ENCODE data around the gene PERM1. TPM values are rescaled to one million over a fixed set of nuclear protein-coding genes. Genes with fewer than 3 reads are reported as not detected.
"Not testable (repeated sequence)": the region's sequence is repeated elsewhere in the genome, so short reads cannot be mapped to it uniquely, and the experiment has no call there.

PERM1 gene
- total RNA-seq, 4 donors from 2014 or later, result 0.35 TPM; not detected in 3

GRCh38 chr1:995665-996633, 14.1 kb upstream of the PERM1 start:
- peaks cover 0 to 30% of the 10 kb centered on the region in 2 donors for H3K27me3 ChIP-seq
- H3K27ac ChIP-seq, result no peak overlapping the region
- no peaks in the 10 kb centered on the region for H3K36me3 ChIP-seq
- no peak overlapping the region for H3K4me3 ChIP-seq
- H3K4me1 ChIP-seq, result peaks cover 0 to 30% (median 17%) of the 10 kb centered on the region in 4 donors
- TF ChIP-seq POLR2A (IDR thresholded peaks at IDR 0.05), result no peak
- TF ChIP-seq CTCF (IDR thresholded peaks at IDR 0.05), result no peak
- no peak for DNase-seq
- peaks cover 0 to 9% (median 0%) of the 10 kb centered on the region in 4 donors for H3K9me3 ChIP-seq

- Histone ChIP-seq H3K27me3 (peaks cover 0 to 23% of the 10 kb centered on the region in 2 donors), H3K4me1 (peaks cover 0 to 16% (median 10%) of the 10 kb centered on the region in 4 donors)
- H3K4me3 ChIP-seq, H3K9me3 ChIP-seq, DNase-seq, H3K27ac ChIP-seq, H3K36me3 ChIP-seq: not testable (repeated sequence)
These were observed 12.7 kb upstream of the PERM1 start for GRCh38 chr1:994546-994945.

- no peak for DNase-seq
- peaks cover 0 to 9% (median 0%) of the 10 kb centered on the region in 4 donors for H3K9me3 ChIP-seq
- TF ChIP-seq CTCF (IDR thresholded peaks at IDR 0.05) (no peak), POLR2A (IDR thresholded peaks at IDR 0.05) (no peak)
- no peak overlapping the region for H3K27ac ChIP-seq
- H3K27me3 ChIP-seq, result peaks cover 0 to 13% of the 10 kb centered on the region in 2 donors
- H3K4me3 ChIP-seq, result no peak overlapping the region
- peaks cover 0 to 5% (median 3%) of the 10 kb centered on the region in 4 donors for H3K4me1 ChIP-seq
- no peaks in the 10 kb centered on the region for H3K36me3 ChIP-seq
These were observed 11.6 kb upstream of the PERM1 start for GRCh38 chr1:993379-993995.

- no peak for DNase-seq
- TF ChIP-seq POLR2A (IDR thresholded peaks at IDR 0.05) (no peak), CTCF (IDR thresholded peaks at IDR 0.05) (no peak)
These were observed 10.5 kb upstream of the PERM1 start for GRCh38 chr1:992362-992761.

GRCh38 chr1:991895-992294, 10.0 kb upstream of the PERM1 start:
- no peaks in the 10 kb centered on the region for H3K36me3 ChIP-seq
- no peak overlapping the region for H3K4me3 ChIP-seq
- no peaks in the 10 kb centered on the region for H3K4me1 ChIP-seq
- peaks cover 0 to 9% (median 0%) of the 10 kb centered on the region in 4 donors for H3K9me3 ChIP-seq
- TF ChIP-seq POLR2A (IDR thresholded peaks at IDR 0.05) (no peak), CTCF (IDR thresholded peaks at IDR 0.05) (no peak)
- no peak for DNase-seq
- H3K27me3 ChIP-seq, result no peaks in the 10 kb centered on the region
- no peak overlapping the region for H3K27ac ChIP-seq

More at GRCh38 chr1:992362-992761, 10.5 kb upstream of the PERM1 start:
- Histone ChIP-seq H3K36me3 (no peaks in the 10 kb centered on the region), H3K4me3 (no peak overlapping the region), H3K27ac (no peak overlapping the region), H3K27me3 (peaks cover 0 to 2% of the 10 kb centered on the region in 2 donors), H3K9me3 (peaks cover 0 to 9% (median 0%) of the 10 kb centered on the region in 4 donors), H3K4me1 (no peaks in the 10 kb centered on the region)

GRCh38 chr1:991275-991674, 9.4 kb upstream of the PERM1 start:
- not testable (repeated sequence) for H3K4me1 ChIP-seq, H3K4me3 ChIP-seq, H3K36me3 ChIP-seq, H3K27me3 ChIP-seq, DNase-seq, H3K27ac ChIP-seq, H3K9me3 ChIP-seq

GRCh38 chr1:988061-988460, 6.2 kb upstream of the PERM1 start:
- not testable (repeated sequence) for H3K27ac ChIP-seq, H3K9me3 ChIP-seq, H3K36me3 ChIP-seq, H3K4me3 ChIP-seq, H3K27me3 ChIP-seq, H3K4me1 ChIP-seq, DNase-seq

Data from Peyer's patch (tissue), 4 donors.